ENCODE data around the gene IFNG-AS1.

IFNG-AS1 gene

GRCh38 chr12:68043435-68043834 is 54.2 kb downstream of the IFNG-AS1 start:
- DNase-seq = no peak
- H3K27ac ChIP-seq = no peak overlapping the region
- no peaks in the 10 kb centered on the region for H3K36me3 ChIP-seq
- no peaks in the 10 kb centered on the region for H3K27me3 ChIP-seq (ENCODE audit: insufficient read depth, low read depth, severe bottlenecking)
- H3K4me3 ChIP-seq (ENCODE audit: low read depth, low read length) = no peak overlapping the region
- TF ChIP-seq CTCF (IDR thresholded peaks at IDR 0.05; ENCODE audit: low read depth, low read length) = no peak
- H3K9me3 ChIP-seq (ENCODE audit: severe bottlenecking) = no peaks in the 10 kb centered on the region

GRCh38 chr12:68048648-68049297 is 59.5 kb downstream of the IFNG-AS1 start:
- Histone ChIP-seq H3K4me3 (ENCODE audit: low read depth, low read length) (no peak overlapping the region), H3K9me3 (ENCODE audit: severe bottlenecking) (no peaks in the 10 kb centered on the region), H3K27me3 (ENCODE audit: insufficient read depth, low read depth, severe bottlenecking) (no peaks in the 10 kb centered on the region), H3K36me3 (no peaks in the 10 kb centered on the region), H3K27ac (no peak overlapping the region)
- no peak for TF ChIP-seq CTCF (IDR thresholded peaks at IDR 0.05; ENCODE audit: low read depth, low read length)
- DNase-seq = no peak

- DNase-seq = no peak
- H3K27me3 ChIP-seq (ENCODE audit: insufficient read depth, low read depth, severe bottlenecking) = no peaks in the 10 kb centered on the region
- no peak overlapping the region for H3K27ac ChIP-seq
- H3K9me3 ChIP-seq (ENCODE audit: severe bottlenecking) = peaks cover 3% of the 10 kb centered on the region
- H3K4me3 ChIP-seq (ENCODE audit: low read depth, low read length) = no peak overlapping the region
- no peaks in the 10 kb centered on the region for H3K36me3 ChIP-seq
- TF ChIP-seq CTCF (IDR thresholded peaks at IDR 0.05; ENCODE audit: low read depth, low read length) = no peak
These were observed 67.1 kb downstream of the IFNG-AS1 start for GRCh38 chr12:68056300-68056699.

GRCh38 chr12:68063900-68064590 is 74.8 kb downstream of the IFNG-AS1 start:
- no peaks in the 10 kb centered on the region for H3K36me3 ChIP-seq
- no peak overlapping the region for H3K27ac ChIP-seq
- no peak overlapping the region for H3K4me3 ChIP-seq (ENCODE audit: low read depth, low read length)
- no peak for TF ChIP-seq CTCF (IDR thresholded peaks at IDR 0.05; ENCODE audit: low read depth, low read length)
- no peak for DNase-seq
- peaks cover 7% of the 10 kb centered on the region for H3K9me3 ChIP-seq (ENCODE audit: severe bottlenecking)
- H3K27me3 ChIP-seq (ENCODE audit: insufficient read depth, low read depth, severe bottlenecking) = no peaks in the 10 kb centered on the region

- H3K4me3 ChIP-seq (ENCODE audit: low read depth, low read length) = no peak overlapping the region
- DNase-seq = no peak
- no peaks in the 10 kb centered on the region for H3K36me3 ChIP-seq
- H3K27ac ChIP-seq = no peak overlapping the region
- H3K9me3 ChIP-seq (ENCODE audit: severe bottlenecking) = peaks cover 7% of the 10 kb centered on the region
- no peak for TF ChIP-seq CTCF (IDR thresholded peaks at IDR 0.05; ENCODE audit: low read depth, low read length)
- no peaks in the 10 kb centered on the region for H3K27me3 ChIP-seq (ENCODE audit: insufficient read depth, low read depth, severe bottlenecking)
These were observed 75.9 kb downstream of the IFNG-AS1 start for GRCh38 chr12:68065163-68065562.
